ENCODE results near the gene SNRPB.

The SNRPB gene

DNA sequence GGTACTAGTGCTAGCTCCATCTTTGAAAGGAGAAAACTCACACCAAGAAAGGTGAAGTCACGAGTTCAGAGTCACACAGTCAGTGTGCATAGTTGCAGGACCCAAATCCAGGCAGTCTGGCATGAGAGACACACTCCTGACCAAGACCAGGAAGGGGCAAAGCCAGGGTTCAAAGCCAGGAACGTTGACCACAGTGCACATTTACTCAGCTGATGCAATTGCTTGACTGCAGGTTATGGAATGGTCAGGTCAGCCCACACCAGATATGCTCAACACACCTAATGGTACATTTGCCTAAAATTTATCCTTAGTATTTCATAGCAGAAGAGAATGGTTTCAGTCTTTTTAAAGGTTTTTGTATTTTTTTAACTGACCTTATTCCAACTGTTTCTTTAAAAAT lies 52.2 kb downstream of the SNRPB start:
- no peak for FAIRE-seq

DNA sequence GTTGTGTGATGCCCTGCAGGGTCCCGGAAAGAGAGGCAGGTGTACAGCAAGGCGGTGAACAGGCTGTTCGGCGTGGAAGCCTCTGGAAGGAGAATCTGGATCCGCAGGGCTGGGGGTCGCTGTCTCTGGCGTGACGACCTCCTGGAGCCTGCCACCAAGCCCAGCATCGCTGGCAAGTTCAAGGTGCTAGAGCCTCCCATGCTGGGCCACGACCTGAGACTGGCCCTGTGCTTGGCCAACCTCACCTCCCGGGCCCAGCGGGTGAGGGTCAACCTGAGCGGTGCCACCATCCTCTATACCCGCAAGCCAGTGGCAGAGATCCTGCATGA lies 53.4 kb downstream of the SNRPB start:
- FAIRE-seq: no peak

DNA sequence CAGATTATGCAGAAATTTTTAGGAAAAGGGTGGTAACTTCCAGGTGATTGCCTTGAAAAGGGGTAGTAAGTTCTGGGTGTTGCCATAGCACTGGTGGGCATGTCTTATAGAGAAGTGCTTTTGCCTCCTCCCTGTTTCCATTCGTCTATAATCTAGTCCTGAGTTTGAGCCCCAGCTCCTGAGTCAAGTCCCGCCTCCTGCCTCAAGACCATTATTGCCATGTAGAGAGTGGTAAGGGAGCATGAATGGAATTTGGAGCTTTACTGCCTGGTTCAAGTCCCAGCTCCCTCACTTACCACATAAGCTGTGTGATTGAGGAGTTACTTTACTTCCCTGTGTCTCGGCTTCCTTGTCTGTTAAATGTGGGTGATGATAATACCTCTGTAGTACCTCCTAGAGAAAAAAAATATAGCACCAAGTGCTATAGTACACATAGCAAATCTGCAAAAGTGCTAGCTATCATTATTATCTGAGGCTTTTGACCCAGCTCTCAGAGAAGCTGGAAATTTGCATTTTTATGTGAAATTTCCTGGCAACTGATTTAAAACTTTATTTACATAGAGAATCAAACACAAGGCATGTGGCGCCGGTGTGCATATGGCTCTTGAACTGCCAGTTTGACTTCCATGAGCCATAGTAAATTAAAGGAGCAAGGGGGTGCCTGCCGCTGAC lies 53.9 kb downstream of the SNRPB start:
- FAIRE-seq: no peak
